Endodermal cell (in vitro differentiated cells): Measurements from ENCODE around the gene SLC6A20. TPM values are rescaled to one million over a fixed set of nuclear protein-coding genes. Genes with fewer than 3 reads are reported as not detected.
A peak's percentile ranks its signal among the peaks of the same experiment; 100 is the strongest.

Experiments used
- DNase-seq: peaks from one replicate; pipeline ENCODE4 v3.0.0-alpha.2; 2017
- H3K27ac ChIP-seq: 2 replicates; pipeline ENCODE4 v1.5.1; 2013; ENCODE audit warnings: mild to moderate bottlenecking, low read depth, low read length, moderate library complexity
- H3K27me3 ChIP-seq: 2 replicates; pipeline ENCODE4 v1.6.1; 2013; ENCODE audit warnings: mild to moderate bottlenecking, low read length, moderate library complexity; ENCODE audit not compliant: insufficient read depth, control insufficient read depth, poor library complexity, severe bottlenecking
- H3K36me3 ChIP-seq: 2 replicates; pipeline ENCODE4 v1.7.0; 2013; ENCODE audit warnings: mild to moderate bottlenecking, low read length, moderate library complexity; ENCODE audit not compliant: control insufficient read depth, insufficient read depth
- H3K4me1 ChIP-seq: one replicate; pipeline ENCODE4 v1.7.0; 2013; ENCODE audit warnings: low read length; ENCODE audit not compliant: control insufficient read depth, insufficient read depth
- H3K4me3 ChIP-seq: 2 replicates; pipeline ENCODE4 v1.5.1; 2013; ENCODE audit warnings: mild to moderate bottlenecking, low read length, moderate library complexity
- H3K9ac ChIP-seq: 2 replicates; pipeline ENCODE4 v1.6.1; 2013; ENCODE audit warnings: mild to moderate bottlenecking, low read length, moderate library complexity; ENCODE audit not compliant: poor library complexity, severe bottlenecking; ENCODE audit errors: extremely low read depth
- H3K9me3 ChIP-seq: 2 replicates; pipeline ENCODE4 v1.6.1; 2013; ENCODE audit warnings: mild to moderate bottlenecking, low read length, moderate library complexity; ENCODE audit not compliant: control insufficient read depth
- H3K27ac Mint-ChIP-seq: 2 replicates; pipeline ENCODE4 v1.8.0; 2020; ENCODE audit warnings: mixed read lengths
- H3K27me3 Mint-ChIP-seq: 2 replicates; pipeline ENCODE4 v1.8.0; 2021; ENCODE audit warnings: mild to moderate bottlenecking, mixed read lengths; ENCODE audit not compliant: insufficient read depth
- H3K36me3 Mint-ChIP-seq: 2 replicates; pipeline ENCODE4 v1.8.0; 2020; ENCODE audit warnings: low read depth, mixed read lengths
- H3K4me1 Mint-ChIP-seq: 2 replicates; pipeline ENCODE4 v1.8.0; 2020; ENCODE audit warnings: mixed read lengths
- H3K4me3 Mint-ChIP-seq: 2 replicates; pipeline ENCODE4 v1.8.0; 2020; ENCODE audit warnings: mild to moderate bottlenecking, moderate library complexity, mixed read lengths
- H3K9me3 Mint-ChIP-seq: 2 replicates; pipeline ENCODE4 v1.8.0; 2020; ENCODE audit warnings: mild to moderate bottlenecking, mixed read lengths
- WGBS, 2 experiments: methylation state at CpG; one replicate each; pipeline versions ENCODE4 v1.1.5 to v1.1.7; 2013; ENCODE audit warnings: missing lambda C conversion rate in 2 of 2, mixed read lengths in 1 of 2; ENCODE audit not compliant: insufficient coverage in 1 of 2, insufficient read length in 1 of 2; 5-methylcytosine and 5-hydroxymethylcytosine counted together
- total RNA-seq, 2 donors: library from RNA; stranded (reverse); fragmentation: NEBNext Ultra II Directional in 1 of 2; extraction: Animal tissue kit (Norgen Biotek cat#: 25700) in 1 of 2; gene quantifications; 2 replicates in 1 of 2; 3 replicates in 1 of 2; pipeline ENCODE4 v1.2.1, GENCODE V29; 2021
- TF ChIP-seq, protein P1 (sequence below): fragments of 200-600 bp; sonication (generic); conservative IDR thresholded peaks from 2 replicates; pipeline ENCODE4 v1.5.0; 2021; ENCODE audit warnings: antibody characterized with exemption, mild to moderate bottlenecking

The SLC6A20 gene
- total RNA-seq, 2 donors from 2014 or later = 0.29 to 1.5 TPM

GRCh38 chr3:45765266-45765851 lies 31.0 kb downstream of the SLC6A20 start:
- no peaks in the 10 kb centered on the region for H3K4me1 ChIP-seq
- Mint-ChIP-seq H3K27ac (no peak overlapping the region), H3K4me3 (no peak overlapping the region), H3K36me3 (no peaks in the 10 kb centered on the region), H3K27me3 (peaks cover 7% of the 10 kb centered on the region), H3K9me3 (peaks cover 13% of the 10 kb centered on the region), H3K4me1 (peaks cover 3% of the 10 kb centered on the region)
- no peak overlapping the region for H3K4me3 ChIP-seq
- H3K27ac ChIP-seq = no peak overlapping the region
- no peak overlapping the region for H3K9ac ChIP-seq
- no peaks in the 10 kb centered on the region for H3K36me3 ChIP-seq
- 93 to 100% methylated on average over 5 to 9 of the region's 9 CpGs for WGBS, 2 experiments
- peaks cover 21% of the 10 kb centered on the region for H3K9me3 ChIP-seq
- TF ChIP-seq, protein P1, sequence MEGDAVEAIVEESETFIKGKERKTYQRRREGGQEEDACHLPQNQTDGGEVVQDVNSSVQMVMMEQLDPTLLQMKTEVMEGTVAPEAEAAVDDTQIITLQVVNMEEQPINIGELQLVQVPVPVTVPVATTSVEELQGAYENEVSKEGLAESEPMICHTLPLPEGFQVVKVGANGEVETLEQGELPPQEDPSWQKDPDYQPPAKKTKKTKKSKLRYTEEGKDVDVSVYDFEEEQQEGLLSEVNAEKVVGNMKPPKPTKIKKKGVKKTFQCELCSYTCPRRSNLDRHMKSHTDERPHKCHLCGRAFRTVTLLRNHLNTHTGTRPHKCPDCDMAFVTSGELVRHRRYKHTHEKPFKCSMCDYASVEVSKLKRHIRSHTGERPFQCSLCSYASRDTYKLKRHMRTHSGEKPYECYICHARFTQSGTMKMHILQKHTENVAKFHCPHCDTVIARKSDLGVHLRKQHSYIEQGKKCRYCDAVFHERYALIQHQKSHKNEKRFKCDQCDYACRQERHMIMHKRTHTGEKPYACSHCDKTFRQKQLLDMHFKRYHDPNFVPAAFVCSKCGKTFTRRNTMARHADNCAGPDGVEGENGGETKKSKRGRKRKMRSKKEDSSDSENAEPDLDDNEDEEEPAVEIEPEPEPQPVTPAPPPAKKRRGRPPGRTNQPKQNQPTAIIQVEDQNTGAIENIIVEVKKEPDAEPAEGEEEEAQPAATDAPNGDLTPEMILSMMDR = no peak
- peak; percentile 11 for DNase-seq
- H3K27me3 ChIP-seq = no peaks in the 10 kb centered on the region

DNA sequence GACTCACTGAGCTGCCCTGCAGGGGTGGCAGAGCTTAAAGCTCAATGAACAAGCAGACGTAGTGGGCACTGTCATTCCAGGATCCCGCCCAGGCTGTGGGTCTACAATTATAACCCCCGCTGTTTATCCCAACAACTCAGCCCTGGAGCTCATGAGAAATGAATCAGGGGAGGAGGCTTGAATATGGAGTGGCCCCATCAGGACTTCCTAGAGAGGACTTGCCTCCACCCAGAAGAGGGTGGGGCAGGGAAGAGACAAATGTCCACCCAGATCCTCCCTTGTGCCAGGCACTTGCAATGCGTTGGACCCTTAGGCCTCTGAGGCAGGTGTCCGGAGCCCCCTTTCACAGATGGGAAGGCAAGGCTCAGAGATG lies 33.0 kb downstream of the SLC6A20 start:
- no peak overlapping the region for H3K4me3 ChIP-seq
- DNase-seq = peak; percentile 24
- H3K9me3 ChIP-seq = peaks cover 19% of the 10 kb centered on the region
- H3K36me3 ChIP-seq = no peaks in the 10 kb centered on the region
- 95 to 98% methylated on average over 5 of the region's 5 CpGs for whole genome bisulfite sequencing, 2 experiments
- TF ChIP-seq, protein P1 = no peak
- H3K27ac ChIP-seq = no peak overlapping the region
- peaks cover 13% of the 10 kb centered on the region for H3K9me3 Mint-ChIP-seq
- no peaks in the 10 kb centered on the region for H3K36me3 Mint-ChIP-seq
- no peaks in the 10 kb centered on the region for H3K27me3 ChIP-seq
- H3K4me1 Mint-ChIP-seq = peaks cover 3% of the 10 kb centered on the region
- H3K4me3 Mint-ChIP-seq = no peak overlapping the region
- no peak overlapping the region for H3K27ac Mint-ChIP-seq
- no peak overlapping the region for H3K9ac ChIP-seq
- no peaks in the 10 kb centered on the region for H3K4me1 ChIP-seq
- no peaks in the 10 kb centered on the region for H3K27me3 Mint-ChIP-seq

DNA sequence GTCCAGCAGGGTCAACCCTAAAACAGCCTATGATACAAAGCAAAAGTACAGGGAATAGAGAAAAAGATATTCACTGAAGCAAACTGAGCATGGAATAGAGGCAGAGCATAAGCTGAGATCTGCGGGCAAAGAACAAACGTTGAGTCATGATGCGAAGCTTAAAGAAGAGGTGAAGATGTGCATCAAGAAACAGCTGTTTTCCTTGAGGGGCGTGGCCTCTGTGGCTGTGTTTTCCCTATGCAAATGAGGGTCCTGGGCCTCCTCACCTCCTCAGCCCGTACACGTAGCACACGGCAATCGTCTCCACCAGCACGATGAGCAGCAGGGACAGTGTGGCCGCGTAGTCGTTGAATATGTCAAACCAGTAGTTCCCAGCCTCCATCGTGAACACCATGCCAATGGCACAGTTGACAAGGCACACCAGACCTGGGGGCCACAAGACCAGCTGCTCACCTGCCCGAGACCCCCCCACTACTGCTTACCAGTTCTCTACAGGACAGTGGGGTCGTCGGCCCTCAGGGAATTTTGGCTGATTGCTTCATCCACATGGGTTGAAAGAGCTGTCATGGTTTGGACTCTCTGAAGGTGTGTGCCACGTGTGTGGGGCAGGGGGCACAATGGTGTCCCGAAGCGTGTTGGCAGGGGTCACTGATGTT lies 33.6 kb downstream of the SLC6A20 start:
- TF ChIP-seq, protein P1 = no peak

More for the DNA sequence above, 33.6 kb downstream of the SLC6A20 start:
- Mint-ChIP-seq H3K27me3 (no peaks in the 10 kb centered on the region), H3K27ac (no peak overlapping the region), H3K4me1 (peaks cover 8% of the 10 kb centered on the region), H3K9me3 (peaks cover 11% of the 10 kb centered on the region), H3K4me3 (no peak overlapping the region), H3K36me3 (no peaks in the 10 kb centered on the region)
- H3K36me3 ChIP-seq = no peaks in the 10 kb centered on the region
- H3K9me3 ChIP-seq = peaks cover 14% of the 10 kb centered on the region
- DNase-seq = peak; percentile 43
- WGBS, 2 experiments = 88 to 90% methylated on average over 13 to 19 of the region's 19 CpGs
- H3K27ac ChIP-seq = no peak overlapping the region
- H3K4me3 ChIP-seq = no peak overlapping the region
- H3K9ac ChIP-seq = no peak overlapping the region
- H3K27me3 ChIP-seq = no peaks in the 10 kb centered on the region
- no peaks in the 10 kb centered on the region for H3K4me1 ChIP-seq
